Fibroblast of villous mesenchyme (primary cell): ENCODE measurements around the gene MYRFL. TPM values are rescaled to one million over a fixed set of nuclear protein-coding genes. Genes with fewer than 3 reads are reported as not detected.

Source experiments
- DNase-seq: peaks from one replicate; pipeline ENCODE4 v3.0.0-alpha.2; 2010; ENCODE audit warnings: low read depth
- H3K4me3 ChIP-seq: 2 replicates; pipeline ENCODE4 v1.5.1; 2011; ENCODE audit warnings: low read depth, mild to moderate bottlenecking, low read length
- CTCF ChIP-seq: IDR thresholded peaks from 2 replicates; pipeline ENCODE4 v1.5.1; 2012; ENCODE audit warnings: low read depth, mild to moderate bottlenecking, low read length; ENCODE audit not compliant: insufficient read depth
- total RNA-seq: library from RNA; depleted of rRNA; stranded (reverse); fragments of >200 nt; gene quantifications from 2 replicates; pipeline ENCODE4 v1.2.3, GENCODE V29; 2012

MYRFL gene
- total RNA-seq, 1 donor: not detected

- no peak for DNase-seq
- no peak overlapping the region for H3K4me3 ChIP-seq
- TF ChIP-seq CTCF: no peak
Observed at GRCh38 chr12:69998011-69998410, 173.0 kb downstream of the MYRFL start.

GRCh38 chr12:69998922-69999321 is 173.9 kb downstream of the MYRFL start:
- no peak for TF ChIP-seq CTCF
- no peak for DNase-seq
- no peak overlapping the region for H3K4me3 ChIP-seq

- no peak for DNase-seq
- no peak for TF ChIP-seq CTCF
- no peak overlapping the region for H3K4me3 ChIP-seq
Observed at GRCh38 chr12:69999561-69999960, 174.5 kb downstream of the MYRFL start.

- no peak overlapping the region for H3K4me3 ChIP-seq
- TF ChIP-seq CTCF: no peak
- DNase-seq: no peak
Observed at GRCh38 chr12:70002097-70002911, 177.3 kb downstream of the MYRFL start.

- TF ChIP-seq CTCF: no peak
- DNase-seq: no peak
- no peak overlapping the region for H3K4me3 ChIP-seq
Observed at GRCh38 chr12:70002912-70003255, 177.9 kb downstream of the MYRFL start.

GRCh38 chr12:70005864-70006618 is 181.0 kb downstream of the MYRFL start:
- no peak for TF ChIP-seq CTCF
- no peak for DNase-seq
- no peak overlapping the region for H3K4me3 ChIP-seq
